CD4-positive, alpha-beta T cell (primary cell): ENCODE data around the gene CDHR2. TPM values are rescaled to one million over a fixed set of nuclear protein-coding genes. Genes with fewer than 3 reads are reported as not detected.

ENCODE experiments used
- ATAC-seq: fragments of 200-7000 bp; cut with Tn5 transposase; one replicate; pipeline ENCODE4 v1.10.0; 2022; ENCODE audit warnings: mild to moderate bottlenecking; ENCODE audit not compliant: poor library complexity
- CTCF ChIA-PET: fragments of 350-600 bp; sonication (Branson Sonifier 250); formaldehyde crosslinking; loops from one replicate; lab custom pipeline; 2021; ENCODE audit warnings: antibody characterized with exemption, inconsistent platforms; lab: Charles Lee
- POLR2A ChIA-PET: fragments of 350-600 bp; sonication (Branson Sonifier 250); formaldehyde crosslinking; loops from one replicate; lab custom pipeline; 2021; ENCODE audit warnings: antibody characterized with exemption, inconsistent platforms; lab: Charles Lee
- DNase-seq, 14 experiments: peaks; one replicate each; pipeline ENCODE4 v3.0.0-alpha.2; 2013 to 2020; ENCODE audit warnings: mixed read lengths in 2 of 14
- H3K27ac ChIP-seq, 2 donors: one replicate each; pipeline versions ENCODE4 v1.5.1 to v1.7.0; 2013; ENCODE audit warnings: low read length in 2 of 2, low read depth in 1 of 2, mild to moderate bottlenecking in 1 of 2
- H3K27me3 ChIP-seq, 2 experiments: 1 replicate in 1 of 2; 2 replicates in 1 of 2; pipeline versions ENCODE4 v1.6.1 to v1.7.0; 2013; ENCODE audit warnings: low read length in 2 of 2, control low read depth in 1 of 2, mild to moderate bottlenecking in 1 of 2, moderate library complexity in 1 of 2; ENCODE audit not compliant: insufficient read depth in 2 of 2, control insufficient read depth in 1 of 2
- H3K36me3 ChIP-seq: one replicate; pipeline ENCODE4 v1.6.1; 2013; ENCODE audit warnings: low read length, control low read depth; ENCODE audit not compliant: insufficient read depth
- H3K4me1 ChIP-seq: one replicate; pipeline ENCODE4 v1.6.1; 2013; ENCODE audit warnings: low read length, control low read depth; ENCODE audit not compliant: insufficient read depth
- H3K4me3 ChIP-seq: one replicate; pipeline ENCODE4 v1.5.1; 2013; ENCODE audit warnings: mild to moderate bottlenecking, low read length, moderate library complexity
- H3K9me3 ChIP-seq, 2 experiments: 1 replicate in 1 of 2; 2 replicates in 1 of 2; pipeline versions ENCODE4 v1.6.1 to v1.7.0; 2013; ENCODE audit warnings: low read length in 2 of 2, mild to moderate bottlenecking in 2 of 2, control low read depth in 1 of 2, moderate library complexity in 1 of 2; ENCODE audit not compliant: control insufficient read depth in 1 of 2, insufficient read depth in 1 of 2
- H3K27ac Mint-ChIP-seq: one replicate; pipeline ENCODE4 v1.8.0; 2020; ENCODE audit warnings: mixed read lengths
- H3K27me3 Mint-ChIP-seq: one replicate; pipeline ENCODE4 v1.8.0; 2021; ENCODE audit warnings: mixed read lengths
- H3K36me3 Mint-ChIP-seq: one replicate; pipeline ENCODE4 v1.8.0; 2021; ENCODE audit warnings: low read depth, mixed read lengths
- H3K4me1 Mint-ChIP-seq: one replicate; pipeline ENCODE4 v1.8.0; 2021; ENCODE audit warnings: low read depth, mixed read lengths
- H3K4me3 Mint-ChIP-seq: one replicate; pipeline ENCODE4 v1.8.0; 2020; ENCODE audit warnings: mild to moderate bottlenecking, mixed read lengths
- H3K9me3 Mint-ChIP-seq: one replicate; pipeline ENCODE4 v1.8.0; 2020; ENCODE audit warnings: mixed read lengths
- intact Hi-C, 2 experiments: fragments of 100-400 bp; cut with DNase I in 1 of 2; cut with micrococcal nuclease in 1 of 2; formaldehyde crosslinking; loops; one replicate each; pipeline versions ENCODE4 v1.15.1 to v1.9.0; 2023 to 2025; cut with DNase I, micrococcal nuclease
- total RNA-seq, 174 experiments: library from RNA in 2 of 174; stranded (reverse) in 2 of 174; gene quantifications; one replicate each; pipeline ENCODE4 v1.2.3 and lab custom pipeline; 2021 to 2026
- TF ChIP-seq, protein P1 (sequence below): fragments of 200-600 bp; IDR thresholded peaks from one replicate; pipeline ENCODE4 v1.8.0; 2022; ENCODE audit warnings: antibody characterized with exemption, mild to moderate bottlenecking

CDHR2 gene
- total RNA-seq, 2 experiments from 2014 or later, result 1.6 to 2.0 TPM

DNA sequence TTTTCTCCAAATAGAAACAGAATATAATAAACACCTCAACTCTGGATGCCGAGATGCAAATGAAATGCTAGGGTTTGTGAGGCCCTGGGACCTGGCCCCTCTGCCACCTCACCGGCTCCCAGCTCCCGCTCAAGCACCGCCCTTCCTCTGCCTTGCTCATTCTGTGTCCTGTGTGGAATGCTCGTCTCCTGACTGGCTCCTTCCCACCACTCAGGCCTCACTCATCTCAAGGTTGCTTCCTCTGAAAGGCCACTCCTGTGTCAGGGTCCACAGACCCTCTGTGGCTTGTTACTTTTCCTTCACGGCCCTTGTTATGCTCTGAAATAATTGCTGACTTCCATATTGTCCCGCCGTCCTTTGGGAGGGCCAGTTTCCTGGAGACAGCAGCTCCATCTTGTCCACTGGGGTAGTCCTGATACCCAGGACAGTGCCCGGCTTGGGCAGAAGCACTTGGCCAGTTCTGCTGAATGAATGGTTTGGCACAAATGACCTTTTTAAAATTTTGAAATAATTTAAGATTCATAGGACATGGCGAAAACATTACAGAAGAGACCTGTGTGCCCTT, 27.4 kb upstream of the CDHR2 start:
- POLR2A ChIA-PET, result interaction anchor here (1.2 to 1.9 kb wide), 3 partner anchors 9 to 36 kb away, joined by 3 to 6 read pairs (median 3); no protein-coding TSS in a partner anchor

DNA sequence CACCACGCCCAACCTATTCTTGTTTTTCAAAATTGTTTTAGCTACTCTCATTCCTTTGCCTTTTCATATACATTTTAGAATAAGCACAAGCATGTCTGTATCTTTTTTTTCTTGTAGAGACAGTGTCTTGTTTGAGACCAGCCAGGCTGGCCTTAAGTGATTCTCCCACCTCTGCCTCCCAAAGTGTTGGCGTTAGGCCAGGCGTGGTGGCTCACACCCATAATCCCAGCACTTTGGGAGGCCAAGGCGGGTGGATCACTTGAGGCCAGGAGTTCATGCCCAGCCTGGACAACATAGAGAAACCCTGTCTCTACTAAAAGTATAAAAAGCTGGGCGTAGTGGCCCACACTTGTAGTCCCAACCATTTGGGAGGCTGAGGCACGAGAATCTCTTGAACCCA, 25.0 kb upstream of the CDHR2 start:
- ChIA-PET POLR2A (interaction anchor here (1.4 to 6.9 kb wide), 4 partner anchors 9 to 18 kb away, joined by 4 to 78 read pairs (median 10); partner anchors contain the start of gene RNF44), CTCF (no interaction called here)
- Mint-ChIP-seq H3K4me3 (no peak overlapping the region), H3K9me3 (no peaks in the 10 kb centered on the region), H3K36me3 (peaks cover 31% of the 10 kb centered on the region), H3K27ac (no peak overlapping the region), H3K4me1 (peaks cover 41% of the 10 kb centered on the region), H3K27me3 (no peaks in the 10 kb centered on the region)
- Histone ChIP-seq H3K4me3 (no peak overlapping the region), H3K36me3 (peaks cover 25% of the 10 kb centered on the region), H3K27ac (no peak overlapping the region), H3K4me1 (peaks cover 11% of the 10 kb centered on the region), H3K9me3 (no peaks in the 10 kb centered on the region), H3K27me3 (no peaks in the 10 kb centered on the region)
- ATAC-seq, result no peak
- DNase-seq, result no peak
- intact Hi-C loops, result no loop called here
- TF ChIP-seq, protein P1, sequence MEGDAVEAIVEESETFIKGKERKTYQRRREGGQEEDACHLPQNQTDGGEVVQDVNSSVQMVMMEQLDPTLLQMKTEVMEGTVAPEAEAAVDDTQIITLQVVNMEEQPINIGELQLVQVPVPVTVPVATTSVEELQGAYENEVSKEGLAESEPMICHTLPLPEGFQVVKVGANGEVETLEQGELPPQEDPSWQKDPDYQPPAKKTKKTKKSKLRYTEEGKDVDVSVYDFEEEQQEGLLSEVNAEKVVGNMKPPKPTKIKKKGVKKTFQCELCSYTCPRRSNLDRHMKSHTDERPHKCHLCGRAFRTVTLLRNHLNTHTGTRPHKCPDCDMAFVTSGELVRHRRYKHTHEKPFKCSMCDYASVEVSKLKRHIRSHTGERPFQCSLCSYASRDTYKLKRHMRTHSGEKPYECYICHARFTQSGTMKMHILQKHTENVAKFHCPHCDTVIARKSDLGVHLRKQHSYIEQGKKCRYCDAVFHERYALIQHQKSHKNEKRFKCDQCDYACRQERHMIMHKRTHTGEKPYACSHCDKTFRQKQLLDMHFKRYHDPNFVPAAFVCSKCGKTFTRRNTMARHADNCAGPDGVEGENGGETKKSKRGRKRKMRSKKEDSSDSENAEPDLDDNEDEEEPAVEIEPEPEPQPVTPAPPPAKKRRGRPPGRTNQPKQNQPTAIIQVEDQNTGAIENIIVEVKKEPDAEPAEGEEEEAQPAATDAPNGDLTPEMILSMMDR, result no peak

More for the DNA sequence above, 27.4 kb upstream of the CDHR2 start:
- Histone ChIP-seq H3K4me3 (no peak overlapping the region), H3K4me1 (peaks cover 4% of the 10 kb centered on the region), H3K9me3 (no peaks in the 10 kb centered on the region), H3K36me3 (peaks cover 2% of the 10 kb centered on the region), H3K27me3 (no peaks in the 10 kb centered on the region), H3K27ac (no peak overlapping the region)
- Mint-ChIP-seq H3K27ac (no peak overlapping the region), H3K4me3 (no peak overlapping the region), H3K4me1 (peaks cover 38% of the 10 kb centered on the region), H3K36me3 (peaks cover 10% of the 10 kb centered on the region), H3K27me3 (no peaks in the 10 kb centered on the region), H3K9me3 (no peaks in the 10 kb centered on the region)
- CTCF ChIA-PET, result interaction anchor here (0.7 kb wide), 1 partner anchor 105 kb away, joined by 3 read pairs; no protein-coding TSS in a partner anchor
- intact Hi-C loops, result no loop called here
- DNase-seq (no peak), ATAC-seq (no peak)
- TF ChIP-seq, protein P1, result no peak

DNA sequence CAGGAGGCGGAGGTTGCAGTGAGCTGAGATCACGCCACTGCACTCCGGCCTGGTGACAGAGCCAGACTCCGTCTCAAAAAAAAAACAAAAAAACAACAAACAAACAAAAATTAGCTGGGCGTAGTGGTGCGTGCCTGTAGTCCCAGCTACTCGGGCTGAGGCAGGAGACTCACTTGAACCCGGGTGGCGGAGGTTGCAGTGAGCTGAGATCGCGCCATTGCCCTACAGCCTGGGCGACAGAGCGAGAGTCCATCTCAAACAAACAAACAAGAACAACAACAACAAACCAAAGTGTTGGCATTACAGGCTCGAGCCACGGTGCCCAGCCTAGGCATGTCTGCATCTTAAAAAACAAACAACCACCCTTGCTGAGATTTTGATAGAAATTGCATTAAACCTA, 24.2 kb upstream of the CDHR2 start:
- H3K27me3 ChIP-seq, result no peaks in the 10 kb centered on the region
- no peak for DNase-seq
- intact Hi-C loops, result no loop called here
- H3K4me1 Mint-ChIP-seq, result peaks cover 48% of the 10 kb centered on the region
- H3K9me3 Mint-ChIP-seq, result no peaks in the 10 kb centered on the region
- ChIA-PET CTCF (interaction anchor here (2.8 kb wide), 1 partner anchor 109 kb away, joined by 7 read pairs; the partner anchor contains the start of gene CLTB), POLR2A (interaction anchor here (1.4 to 6.9 kb wide), 3 partner anchors 9 to 17 kb away, joined by 3 to 78 read pairs (median 6); partner anchors contain the start of gene RNF44)
- H3K27ac ChIP-seq, result no peak overlapping the region
- no peaks in the 10 kb centered on the region for H3K9me3 ChIP-seq
- no peaks in the 10 kb centered on the region for H3K27me3 Mint-ChIP-seq
- TF ChIP-seq, protein P1, result no peak
- H3K36me3 ChIP-seq, result peaks cover 32% of the 10 kb centered on the region
- peaks cover 19% of the 10 kb centered on the region for H3K4me1 ChIP-seq
- H3K4me3 ChIP-seq, result no peak overlapping the region
- no peak for ATAC-seq
- peak overlapping the region; percentile 49 for H3K27ac Mint-ChIP-seq
- no peak overlapping the region for H3K4me3 Mint-ChIP-seq
- peaks cover 40% of the 10 kb centered on the region for H3K36me3 Mint-ChIP-seq
